Suppressor macrophage (primary cell): ENCODE results near the gene GALK1.

ENCODE experiments used
- DNase-seq, 4 experiments: peaks; one replicate each; pipeline ENCODE4 v3.0.0-alpha.2; 2020 to 2022

GALK1 gene

DNA sequence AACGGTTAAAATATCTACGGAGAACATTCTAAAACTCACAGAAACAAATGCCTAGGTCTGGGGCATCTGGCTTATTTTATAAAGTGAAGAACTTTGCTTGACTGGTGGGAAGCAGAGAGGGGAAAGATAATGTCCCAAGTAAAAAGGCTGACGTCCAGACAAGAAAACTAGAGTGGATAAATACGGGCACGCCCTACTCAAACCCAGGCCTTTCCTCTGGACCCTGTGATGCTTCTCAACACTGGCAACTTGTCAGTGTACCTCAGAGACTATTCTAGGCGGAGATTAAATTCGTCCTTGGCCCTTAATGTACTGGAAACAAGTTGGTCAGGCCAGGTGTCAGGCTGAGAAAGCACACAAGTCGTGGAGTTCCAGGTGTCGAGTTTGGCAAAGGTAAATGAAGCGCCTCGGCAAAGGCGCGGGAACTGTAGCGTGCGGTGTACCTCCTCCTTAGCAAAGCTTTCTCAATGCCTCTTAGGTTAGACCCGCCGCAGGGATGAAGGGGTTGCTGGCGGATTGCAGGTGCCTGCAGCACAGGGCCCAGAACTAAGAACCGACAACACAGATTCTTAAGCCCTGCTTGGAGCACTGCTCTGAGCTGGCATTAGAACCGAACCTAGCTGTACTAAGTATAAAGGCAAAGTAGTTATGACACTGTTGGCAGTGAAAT, 18.9 kb upstream of the GALK1 start:
- DNase-seq = no peak

DNA sequence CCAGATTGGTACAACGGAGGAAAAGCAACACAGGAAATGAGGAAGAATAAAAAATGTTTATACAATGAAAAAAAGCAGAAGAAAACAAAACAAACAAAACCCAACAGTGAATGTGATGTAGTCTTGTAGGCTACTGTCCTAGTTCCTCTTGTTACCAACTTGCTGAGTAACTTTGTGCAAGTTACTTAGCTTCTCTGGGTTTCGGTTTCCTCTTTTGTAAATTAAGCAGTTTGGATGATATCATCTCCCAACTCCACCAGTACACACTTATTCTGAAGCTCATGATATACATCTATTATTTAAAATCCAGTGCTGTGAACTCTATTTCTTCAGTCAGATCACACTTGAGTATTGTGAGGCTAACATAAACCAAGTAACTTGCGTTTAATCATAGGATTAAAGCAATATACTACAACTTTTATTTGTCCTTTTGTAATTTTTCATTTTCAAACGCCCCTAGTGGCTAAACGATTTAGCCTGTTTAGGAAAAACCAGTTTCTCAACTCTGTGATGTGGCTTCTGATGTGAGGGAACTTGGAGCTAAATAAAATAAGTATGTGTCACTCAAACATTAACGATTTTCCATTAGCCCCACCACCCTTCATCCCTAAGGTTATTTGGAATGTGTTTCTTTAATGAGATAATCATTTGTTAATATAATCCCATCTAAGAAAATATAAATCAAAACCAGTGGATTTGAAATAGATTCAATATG, 18.2 kb upstream of the GALK1 start:
- peak; percentile 64 to 96 (median 81) for DNase-seq

DNA sequence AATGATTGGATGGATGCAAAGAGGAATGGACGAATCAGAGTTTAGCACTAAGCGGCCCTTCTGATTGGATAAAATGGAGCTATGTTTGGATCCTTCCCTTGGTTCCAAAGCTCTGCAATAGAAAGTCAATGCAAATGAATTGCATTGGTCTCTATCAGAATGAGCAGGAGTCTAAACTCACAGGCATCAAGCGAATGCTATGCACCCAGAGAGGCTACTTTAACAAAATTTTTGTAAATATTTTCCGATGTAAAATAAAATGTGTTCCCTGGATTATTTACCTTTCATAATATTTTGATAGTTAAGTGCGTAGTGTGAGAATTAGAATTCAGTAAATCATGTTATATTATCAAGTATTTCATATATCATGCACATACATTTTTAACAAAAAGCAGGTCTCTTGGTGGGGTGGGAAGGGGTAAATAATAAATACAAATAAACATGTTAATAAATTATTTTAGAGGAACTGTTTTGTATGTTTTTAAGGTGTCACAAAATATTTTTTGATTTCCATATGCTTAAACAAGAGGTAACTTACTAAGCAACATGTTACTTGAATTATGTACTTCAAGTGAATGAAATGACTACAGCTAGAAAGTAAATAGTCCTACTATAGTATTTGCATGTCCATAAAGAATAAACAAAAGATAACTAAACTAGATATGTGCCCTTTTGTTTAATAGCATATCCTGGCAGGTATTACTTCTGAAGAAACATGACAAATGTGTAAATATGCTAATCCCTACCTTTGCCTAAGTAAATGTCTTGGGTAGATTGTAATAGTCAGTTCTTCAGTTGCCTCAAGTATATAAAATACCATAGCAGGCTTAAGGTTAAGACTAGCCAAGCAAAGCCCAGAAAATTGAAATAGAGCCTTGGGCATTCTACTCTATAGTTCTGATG, 15.2 kb upstream of the GALK1 start:
- no peak for DNase-seq

DNA sequence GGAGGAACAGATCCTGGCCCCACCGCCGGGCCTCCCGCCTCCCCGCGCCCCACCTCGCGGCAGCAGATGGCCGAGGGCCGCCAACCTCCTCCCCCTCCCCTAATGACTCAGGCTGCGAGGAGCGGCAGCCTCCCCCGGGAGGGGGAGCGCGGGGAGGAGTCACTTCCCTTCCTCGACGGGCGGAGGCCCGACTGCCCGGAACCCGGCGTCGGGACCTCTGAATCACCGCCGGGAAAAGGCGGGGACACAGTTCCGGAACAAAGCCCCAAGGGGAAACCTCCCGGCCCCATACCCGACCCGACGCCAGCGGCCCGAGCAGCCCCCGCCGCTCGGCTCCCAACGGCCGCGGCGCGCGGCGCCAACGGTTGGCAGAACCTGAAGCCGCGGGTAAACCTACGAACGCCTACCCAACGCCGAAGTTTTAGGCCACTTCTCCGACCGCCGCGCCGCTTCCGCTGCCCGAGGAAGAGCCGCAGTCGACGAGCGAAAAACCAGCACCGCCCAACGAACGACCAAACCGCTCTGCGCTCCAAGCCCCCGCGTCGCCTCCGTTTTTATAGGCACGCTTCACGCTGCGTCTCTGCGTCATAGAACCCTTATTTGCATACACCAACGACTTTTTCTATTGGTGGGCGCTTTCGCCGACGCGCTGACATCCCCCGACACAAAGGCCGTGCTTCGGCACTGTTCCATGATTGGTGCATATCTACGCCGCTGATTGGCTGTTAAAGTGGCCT, 14.4 kb upstream of the GALK1 start:
- DNase-seq = peak; percentile 98 to 100 (median 99)

DNA sequence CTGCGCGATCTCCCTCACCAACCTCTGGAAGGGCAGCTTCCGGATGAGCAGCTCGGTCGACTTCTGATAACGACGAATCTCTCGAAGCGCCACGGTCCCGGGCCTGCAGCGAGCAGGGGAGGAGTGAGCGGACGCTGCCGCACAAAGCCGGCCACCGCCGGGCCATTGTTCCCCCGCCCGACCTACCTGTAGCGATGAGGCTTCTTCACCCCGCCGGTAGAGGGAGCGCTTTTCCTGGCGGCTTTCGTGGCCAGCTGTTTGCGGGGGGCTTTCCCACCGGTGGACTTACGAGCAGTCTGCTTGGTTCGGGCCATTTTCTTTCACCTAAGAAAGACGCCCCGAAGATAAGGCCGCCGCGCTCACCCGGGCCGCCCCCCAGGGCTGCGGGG, 13.9 kb upstream of the GALK1 start:
- peak in 3 of 4 experiments; percentile 63 to 76 (median 67) for DNase-seq

DNA sequence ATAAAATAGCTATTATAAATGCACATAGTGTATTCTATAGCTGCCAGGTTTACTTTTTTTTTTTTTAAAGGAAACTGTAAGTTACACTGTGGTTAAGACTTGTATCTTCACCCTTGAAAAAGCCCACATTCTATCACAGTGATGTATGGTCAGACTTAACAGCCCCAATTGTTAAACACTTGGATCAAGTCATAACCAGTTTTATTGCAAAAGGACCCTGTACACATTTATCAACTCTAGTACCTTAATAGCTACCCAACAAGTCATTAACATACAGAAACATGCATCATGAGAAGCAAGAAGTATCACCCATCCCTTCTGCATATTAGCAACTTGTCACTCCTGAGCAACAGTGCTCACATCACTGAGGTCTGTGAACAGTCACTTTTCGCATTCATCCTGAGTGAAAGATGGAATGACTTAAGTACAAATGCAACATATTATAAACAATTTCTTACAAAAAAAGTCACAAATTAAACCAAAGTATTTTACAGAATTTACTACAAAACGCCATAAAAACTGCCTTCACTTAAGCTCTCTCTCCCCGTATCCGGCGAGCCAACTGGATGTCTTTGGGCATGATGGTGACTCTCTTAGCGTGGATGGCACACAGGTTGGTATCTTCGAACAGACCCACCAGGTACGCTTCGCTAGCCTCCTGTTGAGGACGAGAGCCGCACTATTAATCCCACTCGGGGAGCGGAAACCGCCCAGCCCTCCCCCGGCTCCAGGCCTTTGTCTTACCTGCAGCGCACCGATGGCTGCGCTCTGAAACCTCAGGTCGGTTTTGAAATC, 13.3 kb upstream of the GALK1 start:
- peak in 1 of 4 experiments; percentile 27 for DNase-seq

DNA sequence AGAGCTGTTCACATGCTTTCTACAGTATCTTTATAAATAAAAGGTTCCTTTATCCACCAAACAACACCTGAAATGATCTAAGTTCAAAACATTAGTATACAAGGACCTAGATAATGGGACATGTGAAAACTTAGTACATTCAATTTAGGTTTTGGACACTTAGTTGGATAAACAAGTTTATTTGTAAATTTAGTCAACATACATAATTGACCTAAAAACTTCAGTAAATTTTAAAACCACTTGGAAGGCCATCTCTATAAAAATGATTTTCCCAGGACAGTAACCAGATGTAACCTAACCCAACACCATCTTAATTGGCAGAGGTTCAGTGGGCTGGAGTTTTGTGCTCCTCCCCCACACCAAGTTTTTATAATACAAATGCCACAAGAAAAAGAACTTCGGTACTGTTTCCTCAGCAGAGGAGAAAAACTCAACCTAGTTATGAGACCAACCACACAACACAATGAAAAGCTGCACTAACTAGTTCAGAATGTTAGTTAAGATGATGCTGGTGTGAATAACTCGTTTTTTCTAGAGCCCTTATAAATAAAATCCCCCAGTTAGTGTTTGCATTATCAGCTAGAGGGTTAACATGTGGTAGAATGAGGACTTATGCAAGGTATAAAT, 12.4 kb upstream of the GALK1 start:
- DNase-seq = no peak

DNA sequence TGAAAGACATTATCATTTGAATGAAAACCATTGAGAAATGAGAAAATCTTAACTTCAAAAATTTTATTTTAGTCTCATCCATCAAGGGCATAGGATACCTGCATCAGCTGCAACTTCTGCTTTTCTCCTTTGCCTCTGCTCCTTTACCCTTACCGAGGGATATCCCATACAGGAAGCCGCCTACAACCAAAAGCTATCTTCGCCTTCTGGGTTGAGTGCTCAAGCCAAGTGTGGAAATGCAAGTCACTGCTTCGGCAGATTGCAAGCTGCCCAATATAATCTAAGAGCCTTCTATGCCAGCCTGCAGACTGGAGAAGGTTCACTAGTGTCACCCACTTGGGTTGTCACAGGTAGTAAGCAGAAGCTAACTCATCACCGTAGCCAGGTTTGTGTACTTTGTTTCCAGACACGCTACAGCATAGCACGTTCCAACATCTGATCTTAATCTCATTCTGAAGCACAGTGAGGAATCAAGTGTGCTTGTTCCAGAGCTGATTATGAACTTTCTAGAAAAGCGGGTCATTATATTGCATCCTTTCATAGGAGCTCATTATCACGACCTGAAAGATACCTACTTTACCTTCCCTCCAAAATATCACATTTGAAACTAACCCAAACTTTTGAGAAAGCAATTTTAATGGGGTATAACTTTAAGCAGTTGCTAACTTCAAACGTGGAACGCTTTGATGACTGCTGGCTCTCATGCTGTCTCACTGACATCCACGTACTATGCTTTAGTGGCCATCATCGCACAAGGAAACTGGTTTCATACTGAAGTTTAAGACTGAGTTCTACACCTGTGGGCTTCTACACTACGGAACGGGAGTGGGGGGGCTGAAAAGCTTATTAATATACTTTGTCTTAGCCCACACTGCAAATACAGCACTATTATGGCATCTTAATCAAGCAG, 11.6 kb upstream of the GALK1 start:
- peak; percentile 62 to 80 (median 74) for DNase-seq

DNA sequence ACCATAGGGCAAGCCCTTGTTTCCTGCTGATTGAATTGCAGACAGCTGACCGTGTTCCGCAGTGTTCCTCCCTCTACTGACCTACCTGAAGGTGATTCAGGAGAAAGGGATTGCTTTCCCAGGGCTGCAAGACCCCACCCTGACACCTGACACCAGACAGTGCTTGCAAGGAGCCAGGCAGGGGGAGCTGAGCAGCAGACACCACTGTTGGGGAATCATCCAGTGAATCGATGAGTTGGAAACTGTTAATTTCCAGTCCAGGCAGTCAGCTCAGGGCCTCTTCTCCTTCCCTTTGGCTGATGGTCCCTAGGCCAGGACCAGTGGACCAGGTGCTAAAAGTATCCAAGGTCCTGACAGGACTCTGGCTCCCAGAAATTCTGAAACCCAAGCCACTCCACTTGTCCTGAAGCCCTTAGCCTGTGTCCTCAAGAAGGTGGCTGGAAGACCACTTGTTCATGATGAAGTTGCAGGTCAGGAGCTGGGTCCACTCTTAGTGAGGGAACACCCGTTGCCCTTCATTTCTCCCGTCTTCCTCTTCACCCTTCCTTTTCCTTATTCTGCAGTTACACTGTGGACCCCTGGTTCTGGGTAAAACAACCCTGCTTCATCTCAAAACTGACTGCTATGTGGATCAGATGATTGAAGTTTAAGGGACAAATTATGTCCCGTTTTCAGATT, 10.1 kb upstream of the GALK1 start:
- peak in 2 of 4 experiments; percentile 22 to 36 for DNase-seq

DNA sequence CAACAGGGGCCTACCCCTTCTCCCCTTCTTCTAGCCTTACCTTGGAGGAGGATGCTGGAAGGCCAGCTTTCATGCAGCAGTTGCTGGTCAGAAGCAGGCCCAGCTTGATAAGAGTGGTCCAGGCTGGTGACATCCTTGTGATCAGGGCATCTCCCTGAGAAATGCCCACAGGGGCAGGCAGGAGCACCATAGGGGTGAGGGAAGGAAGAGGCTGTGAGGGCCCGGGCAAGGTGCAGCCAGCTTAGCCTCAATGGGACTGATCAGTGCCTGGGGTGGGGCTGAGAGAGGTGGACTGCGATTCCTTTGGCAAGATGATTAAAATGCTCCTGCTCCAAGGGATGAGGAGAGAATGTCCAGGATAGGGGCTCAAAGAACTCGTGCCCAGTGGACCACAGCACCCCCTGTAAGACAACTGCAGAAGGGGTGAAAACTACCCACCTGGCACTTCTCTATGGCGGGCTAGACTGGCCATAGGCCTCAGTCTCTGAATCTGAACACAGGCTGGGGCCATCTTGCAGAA, 9.5 kb upstream of the GALK1 start:
- no peak for DNase-seq

DNA sequence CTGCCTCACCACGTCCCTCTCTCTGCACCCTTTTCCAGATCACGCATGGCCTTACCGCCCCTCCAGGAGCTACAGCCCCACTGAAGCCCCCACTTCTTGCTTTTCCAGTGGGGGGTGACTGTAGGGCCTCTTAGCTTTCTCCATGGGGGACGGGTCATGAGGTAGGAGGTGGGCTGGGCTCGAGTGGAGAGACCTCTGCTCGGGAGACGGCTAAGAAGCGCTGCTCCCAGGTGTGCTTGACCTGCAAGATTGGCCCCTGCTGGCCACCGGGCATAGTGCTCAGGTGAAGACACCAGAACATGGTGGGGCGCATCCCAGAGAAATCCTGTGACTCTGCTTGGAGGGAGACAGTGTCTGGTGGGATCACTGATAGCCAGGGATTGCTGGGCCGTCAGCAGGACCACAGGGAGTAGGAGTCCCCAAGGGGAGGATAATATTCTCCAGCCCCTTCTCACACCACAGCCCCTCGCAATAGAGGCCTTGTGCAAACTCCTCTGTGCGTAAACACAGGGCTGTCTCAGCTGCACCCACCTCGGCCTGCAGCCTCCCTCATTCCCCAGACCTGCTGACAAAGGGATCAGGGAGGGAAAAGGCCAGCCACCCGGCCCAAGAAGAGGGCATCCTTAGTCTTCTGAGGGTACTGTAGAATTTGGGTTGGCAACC, 8.9 kb upstream of the GALK1 start:
- no peak for DNase-seq

DNA sequence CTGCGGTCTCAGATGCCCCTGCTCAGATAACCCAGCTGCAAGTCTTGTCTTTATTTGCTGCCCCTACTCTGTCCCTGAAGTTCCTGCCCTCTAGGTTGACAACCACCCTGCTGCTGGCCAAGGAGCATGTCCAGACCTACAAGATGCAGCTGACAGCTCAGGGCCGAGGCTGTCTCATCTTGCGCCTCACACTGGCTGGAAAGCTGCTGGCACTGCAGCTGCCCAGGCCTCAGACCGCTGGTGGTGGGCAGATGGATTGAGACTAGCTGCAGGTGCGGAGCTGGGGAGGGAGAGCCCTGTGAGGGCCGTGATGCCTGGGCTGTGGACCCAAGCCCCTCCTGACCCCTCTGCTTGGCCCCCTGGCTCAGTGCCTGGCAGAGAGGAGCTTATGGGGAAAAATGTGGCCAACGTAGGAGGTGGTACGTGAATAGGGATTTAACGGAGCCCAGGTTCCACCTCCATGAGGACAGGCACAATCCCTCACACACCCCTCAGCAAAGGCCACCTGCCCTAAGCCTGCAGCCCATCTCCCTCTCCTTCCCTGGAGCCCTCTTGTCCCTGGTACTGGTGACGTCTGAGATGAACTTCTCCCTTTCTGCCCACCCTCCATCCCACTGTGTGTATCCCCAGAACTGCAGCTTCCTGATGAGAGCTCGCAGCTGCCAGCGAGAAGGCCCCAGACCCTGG, 8.3 kb upstream of the GALK1 start:
- DNase-seq = no peak

DNA sequence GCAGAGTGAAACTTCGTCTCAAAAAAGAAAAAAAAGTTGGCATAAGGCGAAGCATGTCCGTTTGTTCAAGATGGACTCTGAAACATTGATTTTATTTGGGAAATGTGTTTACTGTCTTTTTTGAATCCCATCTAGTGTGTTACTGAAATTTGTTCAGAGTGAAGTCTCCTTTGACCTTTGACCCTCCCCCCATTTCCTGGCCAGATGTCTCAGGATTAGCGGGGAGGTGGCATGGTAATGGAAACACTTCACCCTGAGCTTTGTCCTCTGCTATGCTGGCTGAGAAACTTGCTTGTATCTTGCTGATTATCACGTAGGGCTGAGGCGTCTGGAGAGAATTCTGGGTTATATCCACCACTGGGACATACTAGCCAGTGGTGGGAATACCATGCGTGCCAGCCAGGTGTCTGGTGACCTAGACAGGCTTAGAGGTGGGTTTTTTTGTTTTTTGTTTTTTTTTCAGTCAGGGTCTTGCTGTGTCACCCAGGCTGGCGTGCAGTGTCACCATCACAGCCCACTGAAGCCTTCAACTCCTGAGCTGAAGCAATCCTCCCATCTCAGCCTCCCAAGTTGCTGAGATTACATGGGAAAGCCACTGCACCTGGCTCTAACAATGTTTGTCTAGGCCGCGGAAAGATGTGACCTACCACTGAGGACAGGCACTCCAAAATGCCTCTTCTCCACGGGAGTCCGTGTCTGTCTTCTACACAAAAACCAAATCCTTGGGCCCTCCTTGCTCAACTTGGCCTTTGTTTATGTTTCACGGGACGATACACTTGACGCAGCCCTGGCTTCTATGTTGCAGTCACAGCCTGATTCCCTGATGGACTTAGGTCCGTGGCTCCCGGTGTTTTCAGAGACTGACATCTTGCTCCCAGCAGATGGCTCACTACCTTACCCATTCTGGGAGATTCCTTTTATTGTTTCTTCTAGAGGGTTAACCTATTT, 6.6 kb upstream of the GALK1 start:
- no peak for DNase-seq

DNA sequence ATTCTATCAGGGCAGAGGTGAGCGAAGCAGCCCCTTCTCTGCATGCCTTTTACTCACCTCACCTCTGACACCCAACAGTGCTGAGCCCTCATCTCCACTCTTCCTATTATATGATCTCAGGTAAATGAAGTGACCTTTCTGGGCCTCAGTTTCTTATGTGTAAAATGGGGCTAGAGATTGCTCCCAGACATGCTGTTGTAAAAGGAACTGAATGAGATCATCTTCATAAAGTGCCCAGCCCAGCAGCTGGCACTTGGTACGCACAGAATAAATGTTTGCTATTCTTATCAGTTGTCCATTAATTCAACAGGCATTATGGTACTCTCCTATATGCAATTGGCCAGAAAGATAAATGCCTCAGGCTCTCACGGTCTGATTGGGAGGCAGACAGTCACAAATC, 4.5 kb upstream of the GALK1 start:
- no peak for DNase-seq

DNA sequence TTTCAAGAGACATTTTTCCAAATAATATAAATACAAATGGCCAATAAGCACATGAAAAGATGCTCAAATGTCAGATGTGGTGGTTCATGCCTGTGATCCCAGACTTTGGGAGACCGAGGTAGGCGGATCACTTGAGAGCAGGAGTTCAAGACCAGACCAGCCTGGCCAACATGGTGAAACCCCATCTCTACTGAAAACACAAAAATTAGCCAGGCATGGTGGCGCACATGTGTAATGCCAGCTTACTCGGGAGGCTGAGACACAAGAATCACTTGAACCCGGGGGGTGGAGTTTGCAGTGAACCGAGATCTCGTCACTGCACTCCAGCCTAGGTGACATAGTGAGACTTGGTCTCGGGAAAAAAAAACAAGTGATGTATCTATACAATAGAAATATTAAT, 2.9 kb upstream of the GALK1 start:
- no peak for DNase-seq

DNA sequence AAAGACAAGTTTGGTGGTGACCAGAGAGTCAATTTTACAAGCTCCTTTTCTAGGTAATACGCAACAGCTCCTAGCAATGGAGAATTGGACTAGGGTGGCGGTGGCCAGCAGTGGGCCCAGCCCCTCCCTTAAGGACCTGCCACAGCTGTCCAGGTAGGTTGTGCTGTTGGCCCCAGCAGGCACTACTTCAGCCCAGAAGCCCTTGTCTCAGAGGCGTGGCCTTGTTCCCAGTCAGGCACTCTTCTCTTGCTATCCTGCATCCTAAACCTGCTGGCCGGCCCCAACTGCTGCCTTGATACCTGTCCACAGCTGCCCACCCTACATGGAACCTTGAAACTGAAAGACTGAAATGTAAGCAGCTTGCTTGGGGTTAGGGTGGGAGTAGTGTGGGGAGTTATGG, 989 bp upstream of the GALK1 start:
- DNase-seq = no peak

DNA sequence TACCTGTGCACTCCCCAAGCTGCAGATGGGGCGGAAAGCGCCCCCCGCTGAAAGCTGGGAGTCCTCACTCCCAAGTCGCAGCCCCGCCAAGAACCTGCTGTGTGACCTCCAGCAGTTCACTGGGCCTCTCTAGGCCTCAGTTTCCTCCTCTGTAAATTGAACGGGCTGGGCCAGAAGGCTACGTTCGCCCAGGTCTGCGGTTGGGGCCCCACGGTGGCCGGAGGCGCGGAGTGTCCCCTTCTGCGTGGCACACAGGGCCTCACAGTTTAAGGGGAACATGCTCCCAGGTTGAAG, 628 bp downstream of the GALK1 start:
- DNase-seq = no peak
